PC-9 (cell line): ENCODE results near the gene PROM1.

ENCODE experiments used
- EZH2 ChIP-seq: fragments of 200-600 bp; sonication (generic); IDR thresholded peaks from 2 replicates; pipeline ENCODE4 v1.8.0; 2017; ENCODE audit warnings: antibody characterized with exemption, low read depth
- TF ChIP-seq, protein P1 (sequence below): fragments of 200-600 bp; sonication (generic); conservative IDR thresholded peaks from 2 replicates; pipeline ENCODE4 v1.6.1; 2017; ENCODE audit warnings: mixed run types, antibody characterized with exemption, mild to moderate bottlenecking, moderate library complexity

DNA sequence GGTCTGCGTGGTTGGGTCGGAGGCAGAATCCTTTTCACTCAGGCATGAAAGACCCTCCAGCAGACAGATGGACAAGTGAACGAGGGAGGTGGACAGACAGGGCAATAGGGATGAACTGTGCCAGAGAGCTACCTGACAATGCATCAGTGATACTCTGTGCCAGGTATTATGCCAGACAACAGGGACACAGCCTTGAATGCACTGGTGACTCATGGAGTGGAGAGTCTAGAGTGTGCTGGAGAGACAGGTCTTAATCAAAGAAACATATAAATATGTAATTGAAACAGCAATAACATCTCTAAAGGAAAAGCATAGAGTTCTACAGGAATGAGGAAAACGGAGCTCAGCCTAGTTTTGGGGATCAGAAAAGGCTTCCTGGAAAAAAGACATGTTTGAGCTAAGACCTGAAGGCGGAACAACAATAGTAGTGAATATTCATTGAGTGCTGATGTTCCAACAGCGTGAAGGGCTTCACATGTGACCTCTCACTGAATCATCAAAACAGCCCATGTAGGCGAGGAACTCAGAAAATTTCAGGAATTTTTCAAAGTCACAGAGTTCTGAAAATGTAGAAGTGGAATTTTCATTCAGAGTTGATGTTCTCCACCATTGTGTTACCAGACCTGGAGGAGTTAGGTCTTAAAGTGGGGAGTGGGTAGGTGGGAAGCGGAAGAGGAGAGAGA, 100.8 kb downstream of the PROM1 start:
- TF ChIP-seq EZH2, result no peak
- TF ChIP-seq, protein P1, sequence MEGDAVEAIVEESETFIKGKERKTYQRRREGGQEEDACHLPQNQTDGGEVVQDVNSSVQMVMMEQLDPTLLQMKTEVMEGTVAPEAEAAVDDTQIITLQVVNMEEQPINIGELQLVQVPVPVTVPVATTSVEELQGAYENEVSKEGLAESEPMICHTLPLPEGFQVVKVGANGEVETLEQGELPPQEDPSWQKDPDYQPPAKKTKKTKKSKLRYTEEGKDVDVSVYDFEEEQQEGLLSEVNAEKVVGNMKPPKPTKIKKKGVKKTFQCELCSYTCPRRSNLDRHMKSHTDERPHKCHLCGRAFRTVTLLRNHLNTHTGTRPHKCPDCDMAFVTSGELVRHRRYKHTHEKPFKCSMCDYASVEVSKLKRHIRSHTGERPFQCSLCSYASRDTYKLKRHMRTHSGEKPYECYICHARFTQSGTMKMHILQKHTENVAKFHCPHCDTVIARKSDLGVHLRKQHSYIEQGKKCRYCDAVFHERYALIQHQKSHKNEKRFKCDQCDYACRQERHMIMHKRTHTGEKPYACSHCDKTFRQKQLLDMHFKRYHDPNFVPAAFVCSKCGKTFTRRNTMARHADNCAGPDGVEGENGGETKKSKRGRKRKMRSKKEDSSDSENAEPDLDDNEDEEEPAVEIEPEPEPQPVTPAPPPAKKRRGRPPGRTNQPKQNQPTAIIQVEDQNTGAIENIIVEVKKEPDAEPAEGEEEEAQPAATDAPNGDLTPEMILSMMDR, result no peak
